Fibroblast of the aortic adventitia (primary cell): ENCODE data around the gene SEL1L2. TPM values are rescaled to one million over a fixed set of nuclear protein-coding genes. Genes with fewer than 3 reads are reported as not detected.

Experiments
- DNase-seq: peaks from one replicate; pipeline ENCODE4 v3.0.0-alpha.2; 2010; ENCODE audit warnings: low read depth
- H3K4me3 ChIP-seq: 2 replicates; pipeline ENCODE4 v1.5.1; 2011; ENCODE audit warnings: low read depth, mild to moderate bottlenecking, control low read depth, low read length, moderate library complexity
- total RNA-seq: library from RNA; depleted of rRNA; stranded (reverse); fragments of >200 nt; gene quantifications from 2 replicates; pipeline ENCODE4 v1.2.3, GENCODE V29; 2012; ENCODE audit warnings: low replicate concordance
- TF ChIP-seq, protein P1 (sequence below): IDR thresholded peaks from 2 replicates; pipeline ENCODE4 v1.5.1; 2011; ENCODE audit warnings: mild to moderate bottlenecking, low read length, control low read depth, inconsistent platforms; ENCODE audit not compliant: insufficient read depth

SEL1L2 gene
- total RNA-seq, 1 donor = not detected

DNA sequence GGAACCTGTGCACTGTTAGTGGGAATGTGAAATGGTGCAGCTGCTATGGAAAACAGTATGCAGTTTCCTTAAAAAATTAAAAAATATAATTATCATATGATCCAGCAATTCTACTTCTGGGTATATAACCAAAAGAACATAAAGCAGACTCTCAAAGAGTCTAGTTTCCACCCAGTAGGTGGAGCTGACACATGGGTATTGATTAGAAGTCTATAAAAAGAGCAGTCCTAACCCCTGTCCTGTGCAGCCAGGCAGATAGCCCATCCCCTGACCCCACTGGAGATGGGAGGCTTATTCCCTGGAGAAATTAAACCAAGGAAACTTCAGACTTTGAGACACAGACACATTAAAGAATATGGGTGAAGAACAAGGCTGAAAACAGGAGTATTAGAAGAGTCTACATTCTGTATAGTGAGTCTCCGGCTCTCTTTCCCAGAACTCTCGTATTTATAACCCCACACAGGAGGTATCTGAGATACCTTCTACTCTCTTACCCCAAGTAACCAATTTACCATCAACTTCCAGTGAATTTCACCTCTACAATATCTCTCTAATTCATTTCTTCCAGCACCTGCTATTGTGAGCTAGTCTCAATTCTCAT, 92.3 kb downstream of the SEL1L2 start:
- TF ChIP-seq, protein P1, sequence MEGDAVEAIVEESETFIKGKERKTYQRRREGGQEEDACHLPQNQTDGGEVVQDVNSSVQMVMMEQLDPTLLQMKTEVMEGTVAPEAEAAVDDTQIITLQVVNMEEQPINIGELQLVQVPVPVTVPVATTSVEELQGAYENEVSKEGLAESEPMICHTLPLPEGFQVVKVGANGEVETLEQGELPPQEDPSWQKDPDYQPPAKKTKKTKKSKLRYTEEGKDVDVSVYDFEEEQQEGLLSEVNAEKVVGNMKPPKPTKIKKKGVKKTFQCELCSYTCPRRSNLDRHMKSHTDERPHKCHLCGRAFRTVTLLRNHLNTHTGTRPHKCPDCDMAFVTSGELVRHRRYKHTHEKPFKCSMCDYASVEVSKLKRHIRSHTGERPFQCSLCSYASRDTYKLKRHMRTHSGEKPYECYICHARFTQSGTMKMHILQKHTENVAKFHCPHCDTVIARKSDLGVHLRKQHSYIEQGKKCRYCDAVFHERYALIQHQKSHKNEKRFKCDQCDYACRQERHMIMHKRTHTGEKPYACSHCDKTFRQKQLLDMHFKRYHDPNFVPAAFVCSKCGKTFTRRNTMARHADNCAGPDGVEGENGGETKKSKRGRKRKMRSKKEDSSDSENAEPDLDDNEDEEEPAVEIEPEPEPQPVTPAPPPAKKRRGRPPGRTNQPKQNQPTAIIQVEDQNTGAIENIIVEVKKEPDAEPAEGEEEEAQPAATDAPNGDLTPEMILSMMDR = no peak
- DNase-seq = no peak

DNA sequence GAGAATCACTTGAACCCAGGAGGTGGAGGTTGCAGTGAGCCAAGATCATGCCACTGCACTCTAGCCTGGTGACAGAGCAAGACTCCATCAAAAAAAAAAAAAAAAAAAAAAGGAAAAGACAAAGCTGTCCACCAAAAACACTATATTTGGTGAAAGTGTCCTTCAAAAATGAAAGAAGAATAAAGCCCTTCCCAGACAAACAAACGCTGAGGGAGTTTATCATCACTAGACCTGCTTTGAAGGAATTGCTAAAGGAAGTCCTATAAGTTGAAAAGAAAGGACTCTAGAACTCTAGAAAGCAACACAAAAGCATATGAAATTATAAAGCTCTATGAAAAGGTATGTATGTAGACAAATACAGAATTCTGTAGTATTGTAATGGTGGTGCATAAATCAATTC, 98.8 kb downstream of the SEL1L2 start:
- DNase-seq = no peak
- H3K4me3 ChIP-seq = no peak overlapping the region
- TF ChIP-seq, protein P1 = no peak

More for the DNA sequence above, 92.3 kb downstream of the SEL1L2 start:
- H3K4me3 ChIP-seq = no peak overlapping the region

DNA sequence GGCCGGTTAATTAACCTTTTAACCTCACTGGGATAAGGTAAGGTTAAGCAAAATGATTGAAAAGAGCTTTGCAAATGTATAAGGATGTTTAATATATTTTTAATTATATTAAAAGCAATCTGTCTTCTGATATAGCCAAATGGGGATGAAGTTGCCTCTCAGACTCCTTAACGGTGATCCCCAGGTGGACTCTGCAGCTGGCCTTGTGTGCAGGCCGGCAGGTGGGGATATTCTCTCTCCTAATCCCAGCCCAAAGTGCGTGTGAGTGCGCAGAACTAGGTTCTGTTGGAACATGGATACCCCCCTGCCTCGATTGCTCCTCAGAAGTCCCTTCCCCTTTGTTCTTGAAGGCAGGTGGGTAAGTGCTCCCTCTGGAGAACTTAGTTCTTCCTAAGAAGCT, 105.6 kb downstream of the SEL1L2 start:
- TF ChIP-seq, protein P1 = no peak
- DNase-seq = no peak
- H3K4me3 ChIP-seq = no peak overlapping the region

DNA sequence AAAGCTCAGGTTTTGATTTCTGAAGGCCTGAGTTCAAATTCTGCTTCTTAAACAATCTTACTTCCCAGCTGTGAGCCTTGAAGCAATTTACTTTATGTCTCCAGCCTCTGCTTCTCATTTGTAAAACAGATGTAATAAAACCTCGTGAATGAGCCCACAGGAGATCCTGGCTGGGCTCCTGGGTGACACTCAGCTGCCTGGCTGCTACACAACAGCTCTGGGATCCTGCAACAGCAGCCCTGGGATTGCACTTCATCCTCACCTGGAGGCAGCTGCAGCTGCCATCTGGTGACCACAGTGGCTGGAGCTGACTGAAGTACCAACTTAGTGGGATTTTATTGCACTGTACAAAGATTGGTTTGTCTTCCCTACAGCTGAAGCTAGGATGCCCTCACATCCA, 107.0 kb downstream of the SEL1L2 start:
- TF ChIP-seq, protein P1 = no peak
- H3K4me3 ChIP-seq = no peak overlapping the region
- DNase-seq = no peak

DNA sequence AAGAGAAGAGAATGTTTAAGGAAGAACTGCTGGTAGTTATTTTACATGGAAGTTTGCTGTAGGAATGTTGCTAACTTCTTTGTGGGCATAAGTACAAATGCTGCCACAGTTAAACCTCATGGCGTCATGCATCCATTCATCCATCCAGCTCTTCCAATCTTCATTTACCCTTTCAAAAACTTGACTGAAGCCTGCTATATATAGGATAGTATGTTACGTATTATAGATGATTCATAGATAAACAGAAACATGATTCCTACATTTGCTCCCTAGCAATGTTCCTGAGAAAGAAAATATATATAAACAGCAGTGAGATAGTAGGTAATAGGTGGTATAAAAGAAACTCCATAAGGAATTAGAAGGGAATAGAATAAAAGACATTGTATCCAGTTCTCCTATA, 111.8 kb downstream of the SEL1L2 start:
- TF ChIP-seq, protein P1 = no peak
- DNase-seq = no peak
- no peak overlapping the region for H3K4me3 ChIP-seq

DNA sequence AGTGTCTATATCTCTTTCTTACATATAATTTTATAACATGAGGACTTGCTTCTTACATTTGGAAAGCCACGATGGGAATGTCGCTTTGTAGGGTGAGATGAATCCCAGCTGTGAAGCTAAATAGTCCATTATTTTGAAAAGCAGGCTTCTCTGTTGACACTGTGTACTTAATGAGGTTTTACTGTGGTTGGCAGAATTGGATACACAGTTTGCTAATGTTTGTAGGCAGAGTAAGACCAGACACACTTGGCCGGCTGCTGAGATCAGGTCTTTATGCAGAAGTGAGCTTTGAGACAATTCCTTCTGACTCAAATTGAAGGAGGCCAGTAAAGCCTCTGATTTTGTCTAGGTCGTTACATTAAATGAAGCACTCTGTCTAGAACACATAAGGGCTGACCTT, 112.6 kb downstream of the SEL1L2 start:
- TF ChIP-seq, protein P1 = no peak
- no peak for DNase-seq
- H3K4me3 ChIP-seq = no peak overlapping the region

DNA sequence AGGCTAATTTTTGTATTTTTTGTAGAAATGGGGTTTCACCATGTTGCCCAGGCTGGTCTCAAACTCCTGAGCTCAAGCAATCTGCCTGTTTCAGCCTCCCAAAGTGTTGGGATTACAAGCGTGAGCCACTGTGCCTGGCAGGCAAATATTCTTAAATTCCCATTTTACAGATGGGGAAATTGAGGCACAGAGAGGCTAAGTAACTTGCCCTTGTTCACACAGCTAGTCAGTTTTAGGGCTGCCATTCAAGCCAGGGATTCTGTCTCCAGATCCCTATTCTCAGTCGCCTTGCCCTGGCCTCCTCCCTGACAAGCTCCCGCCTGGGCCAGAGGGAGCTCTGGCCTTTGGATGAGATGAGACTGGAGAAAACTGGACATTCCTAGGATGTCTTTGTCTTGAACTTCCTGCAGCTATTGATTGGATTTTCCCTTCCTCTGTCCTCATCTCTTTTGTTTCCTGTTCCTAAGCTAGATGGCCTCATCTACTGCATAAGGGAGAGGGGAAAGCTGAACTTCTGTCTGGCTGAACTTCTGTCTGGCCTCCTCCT, 115.1 kb downstream of the SEL1L2 start:
- TF ChIP-seq, protein P1 = no peak
- no peak for DNase-seq

More for the DNA sequence above, 115.1 kb downstream of the SEL1L2 start:
- H3K4me3 ChIP-seq = no peak overlapping the region
